ENCODE measurements around the gene CASQ1. TPM values are rescaled to one million over a fixed set of nuclear protein-coding genes. Genes with fewer than 3 reads are reported as not detected.

Gene CASQ1
- total RNA-seq, 6 experiments from 2014 or later: 0.25 TPM; not detected in 5

DNA sequence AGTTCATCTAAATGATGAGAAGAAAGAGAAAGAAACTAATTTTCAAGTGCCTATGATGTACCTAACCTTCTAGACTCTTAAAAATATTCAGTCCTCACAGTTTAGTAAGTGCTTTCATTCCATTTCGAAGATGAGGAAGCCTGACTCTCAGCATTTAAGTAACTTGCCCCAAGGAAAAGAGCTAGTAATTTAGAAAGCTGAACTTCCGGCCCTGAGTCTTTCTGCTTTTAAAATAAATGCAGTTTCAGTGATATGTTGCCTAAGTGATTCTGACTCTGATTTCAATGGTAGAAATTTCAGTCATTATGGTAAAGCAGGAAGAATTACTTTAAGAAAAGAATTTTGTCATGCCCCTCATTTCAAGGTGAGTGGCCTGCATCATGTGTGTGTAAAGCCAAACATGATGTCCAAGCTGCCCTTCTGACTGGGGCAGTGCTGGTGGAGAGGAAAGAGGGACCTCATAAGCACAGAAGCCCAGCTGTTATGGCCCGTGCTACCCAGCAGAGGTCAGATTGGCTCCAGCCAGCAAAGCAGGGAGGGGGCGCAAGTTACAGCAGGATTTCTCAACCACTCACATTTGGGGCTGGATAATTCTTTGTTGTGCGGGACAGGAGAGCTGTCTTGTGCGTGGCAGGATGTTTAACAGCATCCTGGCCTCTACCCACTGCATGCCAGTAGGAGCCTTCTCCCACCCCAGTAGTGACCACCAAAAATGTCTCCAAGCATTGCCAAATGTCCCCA, 28.2 kb upstream of the CASQ1 start:
- no peaks in the 10 kb centered on the region for H3K9me3 ChIP-seq
- H3K36me3 ChIP-seq: no peaks in the 10 kb centered on the region
- no peak for TF ChIP-seq POLR2A (IDR thresholded peaks at IDR 0.05)
- TF ChIP-seq, protein P1, sequence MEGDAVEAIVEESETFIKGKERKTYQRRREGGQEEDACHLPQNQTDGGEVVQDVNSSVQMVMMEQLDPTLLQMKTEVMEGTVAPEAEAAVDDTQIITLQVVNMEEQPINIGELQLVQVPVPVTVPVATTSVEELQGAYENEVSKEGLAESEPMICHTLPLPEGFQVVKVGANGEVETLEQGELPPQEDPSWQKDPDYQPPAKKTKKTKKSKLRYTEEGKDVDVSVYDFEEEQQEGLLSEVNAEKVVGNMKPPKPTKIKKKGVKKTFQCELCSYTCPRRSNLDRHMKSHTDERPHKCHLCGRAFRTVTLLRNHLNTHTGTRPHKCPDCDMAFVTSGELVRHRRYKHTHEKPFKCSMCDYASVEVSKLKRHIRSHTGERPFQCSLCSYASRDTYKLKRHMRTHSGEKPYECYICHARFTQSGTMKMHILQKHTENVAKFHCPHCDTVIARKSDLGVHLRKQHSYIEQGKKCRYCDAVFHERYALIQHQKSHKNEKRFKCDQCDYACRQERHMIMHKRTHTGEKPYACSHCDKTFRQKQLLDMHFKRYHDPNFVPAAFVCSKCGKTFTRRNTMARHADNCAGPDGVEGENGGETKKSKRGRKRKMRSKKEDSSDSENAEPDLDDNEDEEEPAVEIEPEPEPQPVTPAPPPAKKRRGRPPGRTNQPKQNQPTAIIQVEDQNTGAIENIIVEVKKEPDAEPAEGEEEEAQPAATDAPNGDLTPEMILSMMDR (IDR thresholded peaks at IDR 0.05): peak in 2 of 4 donors; percentile 14 to 18
- intact Hi-C loops (cut with DNase I): no loop called here
- 46% methylated on average over 3 of the region's 6 CpGs for WGBS (ENCODE audit: insufficient coverage, low coverage, low lambda C conversion rate, missing lambda C conversion rate)
- no peaks in the 10 kb centered on the region for H3K27me3 ChIP-seq
- H3K4me1 ChIP-seq: no peaks in the 10 kb centered on the region
- no peak overlapping the region for H3K27ac ChIP-seq
- DNase-seq (no peak), ATAC-seq (peak; percentile 33 to 50 (median 42))
- H3K4me3 ChIP-seq: no peak overlapping the region

DNA sequence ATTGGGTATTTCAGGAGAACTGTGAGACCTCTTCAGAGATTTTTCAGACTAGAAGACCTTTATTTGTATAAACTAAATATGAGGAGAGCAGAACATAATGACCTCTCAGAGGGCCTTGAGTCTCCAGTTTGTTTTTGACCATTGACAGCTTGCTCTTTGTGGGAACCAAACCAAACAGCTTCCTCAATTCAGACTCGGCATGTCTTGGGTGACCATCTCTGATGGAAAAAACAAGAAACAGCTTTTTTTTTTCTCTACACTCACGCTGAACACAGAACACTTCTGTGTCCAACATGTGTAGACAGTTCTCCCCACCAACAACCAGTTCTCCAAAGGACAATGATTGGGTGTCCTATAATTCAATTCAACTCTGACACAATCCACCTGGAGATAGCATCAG, 27.4 kb upstream of the CASQ1 start:
- no peak overlapping the region for H3K27ac ChIP-seq
- no peaks in the 10 kb centered on the region for H3K27me3 ChIP-seq
- H3K4me1 ChIP-seq: no peaks in the 10 kb centered on the region
- H3K4me3 ChIP-seq: no peak overlapping the region
- ATAC-seq (peak in 3 of 4 donors; percentile 20 to 28 (median 28)), DNase-seq (no peak)
- TF ChIP-seq POLR2A (IDR thresholded peaks at IDR 0.05): no peak
- TF ChIP-seq, protein P1 (IDR thresholded peaks at IDR 0.05): no peak
- H3K9me3 ChIP-seq: no peaks in the 10 kb centered on the region
- 49% methylated on average over 2 of the region's 2 CpGs for WGBS (ENCODE audit: insufficient coverage, low coverage, low lambda C conversion rate, missing lambda C conversion rate)
- H3K36me3 ChIP-seq: no peaks in the 10 kb centered on the region
- intact Hi-C loops (cut with DNase I): no loop called here

DNA sequence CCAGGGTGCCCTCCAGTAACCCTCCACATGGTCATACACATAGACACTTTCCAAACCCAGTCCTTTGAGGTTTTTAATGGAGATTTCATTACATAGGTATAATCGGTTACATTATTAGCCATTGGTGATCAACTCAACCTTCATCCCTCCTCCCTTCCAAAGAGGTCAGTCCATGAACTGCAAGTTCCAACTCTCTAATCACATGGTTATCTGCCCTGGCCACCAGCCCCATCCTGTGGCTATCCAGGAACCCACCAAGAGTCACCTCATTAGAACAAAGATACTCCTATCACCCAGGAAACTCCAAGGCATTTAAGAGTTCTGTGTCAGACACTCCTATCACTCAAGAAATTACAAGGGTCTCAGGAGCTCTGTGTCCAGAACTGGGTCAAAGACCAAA, 26.8 kb upstream of the CASQ1 start:
- intact Hi-C loops (cut with DNase I): no loop called here
- Histone ChIP-seq H3K27ac (no peak overlapping the region), H3K27me3 (no peaks in the 10 kb centered on the region), H3K9me3 (no peaks in the 10 kb centered on the region), H3K4me3 (no peak overlapping the region), H3K4me1 (no peaks in the 10 kb centered on the region), H3K36me3 (no peaks in the 10 kb centered on the region)
- DNase-seq (no peak), ATAC-seq (peak; percentile 29 to 71 (median 44))
- no peak for TF ChIP-seq POLR2A (IDR thresholded peaks at IDR 0.05)
- TF ChIP-seq, protein P1 (IDR thresholded peaks at IDR 0.05): peak in 1 of 4 donors; percentile 21
- 100% methylated on average over 1 of the region's 1 CpG for WGBS (ENCODE audit: insufficient coverage, low coverage, low lambda C conversion rate, missing lambda C conversion rate)

DNA sequence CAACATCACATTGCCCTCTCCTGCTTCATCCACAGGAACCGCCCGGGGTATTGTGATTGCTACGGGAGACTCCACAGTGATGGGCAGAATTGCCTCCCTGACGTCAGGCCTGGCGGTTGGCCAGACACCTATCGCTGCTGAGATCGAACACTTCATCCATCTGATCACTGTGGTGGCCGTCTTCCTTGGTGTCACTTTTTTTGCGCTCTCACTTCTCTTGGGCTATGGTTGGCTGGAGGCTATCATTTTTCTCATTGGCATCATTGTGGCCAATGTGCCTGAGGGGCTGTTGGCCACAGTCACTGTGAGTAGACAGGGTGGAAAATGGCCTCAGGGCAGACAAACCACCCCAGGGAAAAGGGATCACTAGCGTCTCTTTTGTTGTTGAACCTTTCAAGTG, 26.3 kb upstream of the CASQ1 start:
- intact Hi-C loops (cut with DNase I): no loop called here

More for the DNA sequence above, 26.3 kb upstream of the CASQ1 start:
- Histone ChIP-seq H3K36me3 (no peaks in the 10 kb centered on the region), H3K9me3 (no peaks in the 10 kb centered on the region), H3K27ac (no peak overlapping the region), H3K4me3 (no peak overlapping the region), H3K27me3 (no peaks in the 10 kb centered on the region), H3K4me1 (no peaks in the 10 kb centered on the region)
- TF ChIP-seq POLR2A (IDR thresholded peaks at IDR 0.05): no peak
- TF ChIP-seq, protein P1 (IDR thresholded peaks at IDR 0.05): no peak
- WGBS (ENCODE audit: insufficient coverage, low coverage, low lambda C conversion rate, missing lambda C conversion rate): 73% methylated on average over 4 of the region's 10 CpGs
- ATAC-seq: no peak
- no peak for DNase-seq

Data from right lobe of liver (tissue), 6 donors.